ENCODE data around the gene FMR1NB.

Gene FMR1NB

GRCh38 chrX:147953976-147954375 is 27.2 kb upstream of the FMR1NB start:
- TF ChIP-seq CTCF (IDR thresholded peaks at IDR 0.05; ENCODE audit: control insufficient read depth, extremely low read depth, insufficient read depth): no peak
- no peak overlapping the region for H3K4me3 ChIP-seq (ENCODE audit: low read depth, low read length)
- DNase-seq (ENCODE audit: low read depth): no peak

- DNase-seq (ENCODE audit: low read depth): no peak
- no peak overlapping the region for H3K4me3 ChIP-seq (ENCODE audit: low read depth, low read length)
- no peak for TF ChIP-seq CTCF (IDR thresholded peaks at IDR 0.05; ENCODE audit: control insufficient read depth, extremely low read depth, insufficient read depth)
These were observed 23.8 kb upstream of the FMR1NB start for GRCh38 chrX:147957291-147957690.

GRCh38 chrX:147958291-147958690 is 22.8 kb upstream of the FMR1NB start:
- DNase-seq (ENCODE audit: low read depth): no peak
- TF ChIP-seq CTCF (IDR thresholded peaks at IDR 0.05; ENCODE audit: control insufficient read depth, extremely low read depth, insufficient read depth): no peak
- H3K4me3 ChIP-seq (ENCODE audit: low read depth, low read length): no peak overlapping the region

GRCh38 chrX:147960722-147961121 is 20.4 kb upstream of the FMR1NB start:
- DNase-seq (ENCODE audit: low read depth): no peak
- no peak overlapping the region for H3K4me3 ChIP-seq (ENCODE audit: low read depth, low read length)
- TF ChIP-seq CTCF (IDR thresholded peaks at IDR 0.05; ENCODE audit: control insufficient read depth, extremely low read depth, insufficient read depth): no peak

GRCh38 chrX:147962476-147962875 is 18.7 kb upstream of the FMR1NB start:
- no peak overlapping the region for H3K4me3 ChIP-seq (ENCODE audit: low read depth, low read length)
- TF ChIP-seq CTCF (IDR thresholded peaks at IDR 0.05; ENCODE audit: control insufficient read depth, extremely low read depth, insufficient read depth): no peak
- no peak for DNase-seq (ENCODE audit: low read depth)

GRCh38 chrX:147978931-147979330 is 2.2 kb upstream of the FMR1NB start:
- TF ChIP-seq CTCF (IDR thresholded peaks at IDR 0.05; ENCODE audit: control insufficient read depth, extremely low read depth, insufficient read depth): no peak
- DNase-seq (ENCODE audit: low read depth): no peak
- H3K4me3 ChIP-seq (ENCODE audit: low read depth, low read length): no peak overlapping the region

DNA sequence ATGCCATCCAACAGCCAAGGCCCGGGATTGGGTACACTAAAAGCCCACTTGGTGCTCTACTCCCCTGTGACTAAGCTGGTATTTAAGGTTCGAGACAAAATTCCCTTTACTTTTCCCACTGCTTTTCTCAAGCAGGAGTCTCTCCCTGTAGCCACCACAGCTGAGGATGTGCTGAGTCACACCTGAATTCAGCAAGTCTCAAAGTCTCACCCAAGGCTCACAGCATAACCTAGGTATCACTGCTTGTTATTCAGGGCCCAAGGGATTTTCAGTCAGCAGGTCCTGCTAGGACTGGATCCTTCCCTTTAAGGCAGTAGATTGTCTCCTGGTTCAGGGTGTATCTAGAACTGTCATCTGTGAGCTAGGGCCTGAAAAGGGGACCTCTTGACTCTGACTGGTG is 39.2 kb downstream of the FMR1NB start:
- no peak overlapping the region for H3K4me3 ChIP-seq (ENCODE audit: low read depth, low read length)
- TF ChIP-seq CTCF (IDR thresholded peaks at IDR 0.05; ENCODE audit: control insufficient read depth, extremely low read depth, insufficient read depth): no peak
- no peak for DNase-seq (ENCODE audit: low read depth)

All from LNCaP clone FGC (cell line).